ENCODE data around the gene WDR53. TPM values are rescaled to one million over a fixed set of nuclear protein-coding genes. Genes with fewer than 3 reads are reported as not detected.

WDR53 gene
- total and polyA plus RNA-seq, 9 of the 15 experiments (the other 6 are each of a cell fraction or from before 2014, with no cell fraction given) = 13.0 to 34.5 (median 20.9) TPM

DNA sequence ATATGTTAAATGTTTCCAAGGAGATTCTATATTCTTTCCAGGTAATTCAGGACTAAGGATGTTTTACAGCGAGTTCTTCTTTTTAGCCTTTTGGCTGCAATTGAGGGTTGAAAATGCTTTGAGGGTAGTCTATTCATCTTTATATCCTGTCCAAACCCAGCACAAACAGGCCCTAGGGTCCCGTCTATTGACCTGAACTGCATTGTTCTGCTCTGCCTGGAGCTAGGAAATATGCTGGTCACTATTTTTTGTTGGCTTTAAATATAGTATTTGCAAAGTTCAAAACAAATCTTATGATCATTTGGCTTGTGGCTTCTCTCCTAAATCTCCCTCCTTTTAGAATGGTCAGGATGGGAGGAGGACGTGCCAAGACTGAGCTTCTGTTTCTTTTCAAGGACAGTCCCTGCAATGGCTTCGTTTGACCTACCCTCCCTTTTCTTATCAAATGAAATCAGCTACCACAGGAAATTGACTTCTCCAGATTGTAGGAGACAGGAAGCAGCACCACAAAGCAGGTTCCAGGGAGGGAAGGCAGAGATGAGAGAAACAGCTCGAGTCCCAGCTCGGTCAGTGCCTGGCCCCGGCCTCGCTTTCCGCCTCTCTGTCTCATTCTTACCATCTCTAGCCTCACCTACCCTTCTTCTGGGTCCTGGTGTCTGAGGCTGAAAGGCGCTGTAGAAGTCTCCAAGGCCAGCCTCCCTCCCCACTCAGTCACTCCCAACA lies 43.6 kb upstream of the WDR53 start (continued):
- TF ChIP-seq, protein P1, sequence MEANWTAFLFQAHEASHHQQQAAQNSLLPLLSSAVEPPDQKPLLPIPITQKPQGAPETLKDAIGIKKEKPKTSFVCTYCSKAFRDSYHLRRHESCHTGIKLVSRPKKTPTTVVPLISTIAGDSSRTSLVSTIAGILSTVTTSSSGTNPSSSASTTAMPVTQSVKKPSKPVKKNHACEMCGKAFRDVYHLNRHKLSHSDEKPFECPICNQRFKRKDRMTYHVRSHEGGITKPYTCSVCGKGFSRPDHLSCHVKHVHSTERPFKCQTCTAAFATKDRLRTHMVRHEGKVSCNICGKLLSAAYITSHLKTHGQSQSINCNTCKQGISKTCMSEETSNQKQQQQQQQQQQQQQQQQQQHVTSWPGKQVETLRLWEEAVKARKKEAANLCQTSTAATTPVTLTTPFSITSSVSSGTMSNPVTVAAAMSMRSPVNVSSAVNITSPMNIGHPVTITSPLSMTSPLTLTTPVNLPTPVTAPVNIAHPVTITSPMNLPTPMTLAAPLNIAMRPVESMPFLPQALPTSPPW (CRISPR knock-in tag; IDR thresholded peaks at IDR 0.05) = peak; percentile 35; the same call in 1 of the 2 replicates
- TF ChIP-seq XRCC5 (IDR thresholded peaks at IDR 0.05; ENCODE audit: low read depth, low read length) (no peak), RAD51 (IDR thresholded peaks at IDR 0.05; ENCODE audit: borderline replicate concordance, low read depth) (no peak), FOXM1 (IDR thresholded peaks at IDR 0.05; ENCODE audit: low read depth) (0 out of 2 replicates have a peak, but pooled peaks have one; percentile 19), FOXM1 (CRISPR knock-in tag; IDR thresholded peaks at IDR 0.05; ENCODE audit: low read depth) (no peak), NCOA4 (IDR thresholded peaks at IDR 0.05; ENCODE audit: partially characterized antibody) (no peak), ZNF445 (CRISPR knock-in tag; IDR thresholded peaks at IDR 0.05; ENCODE audit: low read depth) (no peak), SP2 (IDR thresholded peaks at IDR 0.05; ENCODE audit: extremely low read depth, low read depth, low read length, poor library complexity, severe bottlenecking) (no peak), ZC3H8 (IDR thresholded peaks at IDR 0.05) (no peak), ETS1 (conservative IDR thresholded peaks at IDR 0.05; ENCODE audit: control insufficient read depth, low read depth, low read length) (no peak), HMG20B (CRISPR knock-in tag; IDR thresholded peaks at IDR 0.05) (no peak), SETDB1 (IDR thresholded peaks at IDR 0.05; ENCODE audit: low read length) (no peak)
- TF ChIP-seq, protein P2, sequence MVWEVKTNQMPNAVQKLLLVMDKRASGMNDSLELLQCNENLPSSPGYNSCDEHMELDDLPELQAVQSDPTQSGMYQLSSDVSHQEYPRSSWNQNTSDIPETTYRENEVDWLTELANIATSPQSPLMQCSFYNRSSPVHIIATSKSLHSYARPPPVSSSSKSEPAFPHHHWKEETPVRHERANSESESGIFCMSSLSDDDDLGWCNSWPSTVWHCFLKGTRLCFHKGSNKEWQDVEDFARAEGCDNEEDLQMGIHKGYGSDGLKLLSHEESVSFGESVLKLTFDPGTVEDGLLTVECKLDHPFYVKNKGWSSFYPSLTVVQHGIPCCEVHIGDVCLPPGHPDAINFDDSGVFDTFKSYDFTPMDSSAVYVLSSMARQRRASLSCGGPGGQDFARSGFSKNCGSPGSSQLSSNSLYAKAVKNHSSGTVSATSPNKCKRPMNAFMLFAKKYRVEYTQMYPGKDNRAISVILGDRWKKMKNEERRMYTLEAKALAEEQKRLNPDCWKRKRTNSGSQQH (CRISPR knock-in tag; IDR thresholded peaks at IDR 0.05) = no peak
